ENCODE measurements around the gene SGF29. TPM values are rescaled to one million over a fixed set of nuclear protein-coding genes. Genes with fewer than 3 reads are reported as not detected.

The SGF29 gene
- total and polyA plus RNA-seq, 9 of the 15 experiments (the other 6 are each of a cell fraction or from before 2014, with no cell fraction given): 2.6 to 36.1 (median 21.2) TPM

DNA sequence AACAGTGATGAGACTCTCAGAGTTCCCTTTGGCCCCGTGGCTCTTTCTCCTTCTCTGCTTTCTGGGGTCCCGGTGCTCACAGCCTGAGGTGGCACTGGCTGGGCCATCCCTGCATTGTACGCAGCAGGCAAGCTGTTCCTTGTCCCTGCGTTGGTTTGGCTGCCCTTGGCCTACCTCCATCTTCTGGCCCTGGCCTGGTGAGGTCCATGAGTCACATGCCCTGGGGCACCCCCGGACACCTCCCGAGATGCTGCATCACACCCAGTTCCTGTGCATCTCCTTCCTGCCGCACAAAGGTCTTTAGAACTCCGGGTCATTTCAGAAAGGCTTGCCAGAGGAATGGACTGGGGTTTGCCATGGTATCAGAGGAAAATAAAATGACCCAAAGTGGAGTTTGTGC, 33.7 kb downstream of the SGF29 start (continued):
- TF ChIP-seq, protein P1, sequence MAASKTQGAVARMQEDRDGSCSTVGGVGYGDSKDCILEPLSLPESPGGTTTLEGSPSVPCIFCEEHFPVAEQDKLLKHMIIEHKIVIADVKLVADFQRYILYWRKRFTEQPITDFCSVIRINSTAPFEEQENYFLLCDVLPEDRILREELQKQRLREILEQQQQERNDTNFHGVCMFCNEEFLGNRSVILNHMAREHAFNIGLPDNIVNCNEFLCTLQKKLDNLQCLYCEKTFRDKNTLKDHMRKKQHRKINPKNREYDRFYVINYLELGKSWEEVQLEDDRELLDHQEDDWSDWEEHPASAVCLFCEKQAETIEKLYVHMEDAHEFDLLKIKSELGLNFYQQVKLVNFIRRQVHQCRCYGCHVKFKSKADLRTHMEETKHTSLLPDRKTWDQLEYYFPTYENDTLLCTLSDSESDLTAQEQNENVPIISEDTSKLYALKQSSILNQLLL (CRISPR knock-in tag; IDR thresholded peaks at IDR 0.05; ENCODE audit: borderline replicate concordance): no peak
- TF ChIP-seq FOXM1 (IDR thresholded peaks at IDR 0.05; ENCODE audit: low read depth): no peak
- TF ChIP-seq FOXM1 (CRISPR knock-in tag; IDR thresholded peaks at IDR 0.05; ENCODE audit: low read depth): no peak
- no peak for TF ChIP-seq FOXA3 (CRISPR knock-in tag; conservative IDR thresholded peaks at IDR 0.05 in 1 of 2, IDR thresholded peaks at IDR 0.05 in 1 of 2)
- TF ChIP-seq, protein P2, sequence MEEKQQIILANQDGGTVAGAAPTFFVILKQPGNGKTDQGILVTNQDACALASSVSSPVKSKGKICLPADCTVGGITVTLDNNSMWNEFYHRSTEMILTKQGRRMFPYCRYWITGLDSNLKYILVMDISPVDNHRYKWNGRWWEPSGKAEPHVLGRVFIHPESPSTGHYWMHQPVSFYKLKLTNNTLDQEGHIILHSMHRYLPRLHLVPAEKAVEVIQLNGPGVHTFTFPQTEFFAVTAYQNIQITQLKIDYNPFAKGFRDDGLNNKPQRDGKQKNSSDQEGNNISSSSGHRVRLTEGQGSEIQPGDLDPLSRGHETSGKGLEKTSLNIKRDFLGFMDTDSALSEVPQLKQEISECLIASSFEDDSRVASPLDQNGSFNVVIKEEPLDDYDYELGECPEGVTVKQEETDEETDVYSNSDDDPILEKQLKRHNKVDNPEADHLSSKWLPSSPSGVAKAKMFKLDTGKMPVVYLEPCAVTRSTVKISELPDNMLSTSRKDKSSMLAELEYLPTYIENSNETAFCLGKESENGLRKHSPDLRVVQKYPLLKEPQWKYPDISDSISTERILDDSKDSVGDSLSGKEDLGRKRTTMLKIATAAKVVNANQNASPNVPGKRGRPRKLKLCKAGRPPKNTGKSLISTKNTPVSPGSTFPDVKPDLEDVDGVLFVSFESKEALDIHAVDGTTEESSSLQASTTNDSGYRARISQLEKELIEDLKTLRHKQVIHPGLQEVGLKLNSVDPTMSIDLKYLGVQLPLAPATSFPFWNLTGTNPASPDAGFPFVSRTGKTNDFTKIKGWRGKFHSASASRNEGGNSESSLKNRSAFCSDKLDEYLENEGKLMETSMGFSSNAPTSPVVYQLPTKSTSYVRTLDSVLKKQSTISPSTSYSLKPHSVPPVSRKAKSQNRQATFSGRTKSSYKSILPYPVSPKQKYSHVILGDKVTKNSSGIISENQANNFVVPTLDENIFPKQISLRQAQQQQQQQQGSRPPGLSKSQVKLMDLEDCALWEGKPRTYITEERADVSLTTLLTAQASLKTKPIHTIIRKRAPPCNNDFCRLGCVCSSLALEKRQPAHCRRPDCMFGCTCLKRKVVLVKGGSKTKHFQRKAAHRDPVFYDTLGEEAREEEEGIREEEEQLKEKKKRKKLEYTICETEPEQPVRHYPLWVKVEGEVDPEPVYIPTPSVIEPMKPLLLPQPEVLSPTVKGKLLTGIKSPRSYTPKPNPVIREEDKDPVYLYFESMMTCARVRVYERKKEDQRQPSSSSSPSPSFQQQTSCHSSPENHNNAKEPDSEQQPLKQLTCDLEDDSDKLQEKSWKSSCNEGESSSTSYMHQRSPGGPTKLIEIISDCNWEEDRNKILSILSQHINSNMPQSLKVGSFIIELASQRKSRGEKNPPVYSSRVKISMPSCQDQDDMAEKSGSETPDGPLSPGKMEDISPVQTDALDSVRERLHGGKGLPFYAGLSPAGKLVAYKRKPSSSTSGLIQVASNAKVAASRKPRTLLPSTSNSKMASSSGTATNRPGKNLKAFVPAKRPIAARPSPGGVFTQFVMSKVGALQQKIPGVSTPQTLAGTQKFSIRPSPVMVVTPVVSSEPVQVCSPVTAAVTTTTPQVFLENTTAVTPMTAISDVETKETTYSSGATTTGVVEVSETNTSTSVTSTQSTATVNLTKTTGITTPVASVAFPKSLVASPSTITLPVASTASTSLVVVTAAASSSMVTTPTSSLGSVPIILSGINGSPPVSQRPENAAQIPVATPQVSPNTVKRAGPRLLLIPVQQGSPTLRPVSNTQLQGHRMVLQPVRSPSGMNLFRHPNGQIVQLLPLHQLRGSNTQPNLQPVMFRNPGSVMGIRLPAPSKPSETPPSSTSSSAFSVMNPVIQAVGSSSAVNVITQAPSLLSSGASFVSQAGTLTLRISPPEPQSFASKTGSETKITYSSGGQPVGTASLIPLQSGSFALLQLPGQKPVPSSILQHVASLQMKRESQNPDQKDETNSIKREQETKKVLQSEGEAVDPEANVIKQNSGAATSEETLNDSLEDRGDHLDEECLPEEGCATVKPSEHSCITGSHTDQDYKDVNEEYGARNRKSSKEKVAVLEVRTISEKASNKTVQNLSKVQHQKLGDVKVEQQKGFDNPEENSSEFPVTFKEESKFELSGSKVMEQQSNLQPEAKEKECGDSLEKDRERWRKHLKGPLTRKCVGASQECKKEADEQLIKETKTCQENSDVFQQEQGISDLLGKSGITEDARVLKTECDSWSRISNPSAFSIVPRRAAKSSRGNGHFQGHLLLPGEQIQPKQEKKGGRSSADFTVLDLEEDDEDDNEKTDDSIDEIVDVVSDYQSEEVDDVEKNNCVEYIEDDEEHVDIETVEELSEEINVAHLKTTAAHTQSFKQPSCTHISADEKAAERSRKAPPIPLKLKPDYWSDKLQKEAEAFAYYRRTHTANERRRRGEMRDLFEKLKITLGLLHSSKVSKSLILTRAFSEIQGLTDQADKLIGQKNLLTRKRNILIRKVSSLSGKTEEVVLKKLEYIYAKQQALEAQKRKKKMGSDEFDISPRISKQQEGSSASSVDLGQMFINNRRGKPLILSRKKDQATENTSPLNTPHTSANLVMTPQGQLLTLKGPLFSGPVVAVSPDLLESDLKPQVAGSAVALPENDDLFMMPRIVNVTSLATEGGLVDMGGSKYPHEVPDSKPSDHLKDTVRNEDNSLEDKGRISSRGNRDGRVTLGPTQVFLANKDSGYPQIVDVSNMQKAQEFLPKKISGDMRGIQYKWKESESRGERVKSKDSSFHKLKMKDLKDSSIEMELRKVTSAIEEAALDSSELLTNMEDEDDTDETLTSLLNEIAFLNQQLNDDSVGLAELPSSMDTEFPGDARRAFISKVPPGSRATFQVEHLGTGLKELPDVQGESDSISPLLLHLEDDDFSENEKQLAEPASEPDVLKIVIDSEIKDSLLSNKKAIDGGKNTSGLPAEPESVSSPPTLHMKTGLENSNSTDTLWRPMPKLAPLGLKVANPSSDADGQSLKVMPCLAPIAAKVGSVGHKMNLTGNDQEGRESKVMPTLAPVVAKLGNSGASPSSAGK (IDR thresholded peaks at IDR 0.05): no peak
- no peak for TF ChIP-seq DNMT1 (IDR thresholded peaks at IDR 0.05)
- no peak for TF ChIP-seq MTA3 (IDR thresholded peaks at IDR 0.05; ENCODE audit: borderline replicate concordance)
